GM21723 (cell line): ENCODE results near the gene ERGIC3.

Source experiments
- ATAC-seq: cut with Tn5 transposase; IDR thresholded peaks from one replicate; pipeline ENCODE4 v1.9.1; 2021; ENCODE audit warnings: mild to moderate bottlenecking, moderate library complexity; ENCODE audit not compliant: unreplicated experiment

ERGIC3 gene

DNA sequence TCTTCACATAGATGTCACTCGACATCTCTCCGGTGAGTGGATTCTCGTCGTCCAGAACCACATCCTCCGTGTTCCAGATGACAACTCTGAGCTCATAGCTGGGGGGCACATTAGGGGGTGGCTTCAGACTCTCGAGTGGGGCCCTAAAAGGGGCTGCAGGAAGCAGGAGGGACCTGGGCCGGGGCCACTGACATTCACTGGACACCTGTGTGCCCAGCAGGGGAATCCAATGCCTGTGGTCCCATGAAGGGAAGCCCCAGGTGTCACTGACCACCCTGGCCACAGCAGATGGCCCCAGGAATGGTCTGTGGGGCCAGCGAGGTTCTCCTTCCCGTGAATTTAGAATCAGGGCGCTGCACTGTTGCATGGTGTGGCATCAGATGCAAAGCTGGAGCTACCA is 18.7 kb downstream of the ERGIC3 start:
- no peak for ATAC-seq

DNA sequence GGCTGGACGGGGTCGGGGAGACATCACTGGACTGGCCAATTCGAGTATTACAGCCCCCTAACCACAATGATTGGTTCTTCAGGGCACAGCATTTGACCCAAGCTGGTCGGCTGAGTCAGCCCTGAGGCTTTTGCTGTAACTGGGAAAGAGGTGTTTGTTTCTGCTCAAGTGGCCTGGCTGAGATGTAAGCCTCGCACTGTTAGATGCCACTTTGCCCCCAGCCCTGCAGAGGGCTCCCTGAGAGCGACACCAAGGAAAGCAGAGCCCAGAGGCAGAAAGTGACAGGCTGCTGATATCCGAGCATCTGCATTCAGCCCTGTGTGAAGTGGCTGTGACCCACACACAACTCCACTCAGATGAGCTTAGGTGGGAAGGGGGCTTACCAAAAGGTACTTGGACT is 19.4 kb downstream of the ERGIC3 start:
- ATAC-seq, result no peak

DNA sequence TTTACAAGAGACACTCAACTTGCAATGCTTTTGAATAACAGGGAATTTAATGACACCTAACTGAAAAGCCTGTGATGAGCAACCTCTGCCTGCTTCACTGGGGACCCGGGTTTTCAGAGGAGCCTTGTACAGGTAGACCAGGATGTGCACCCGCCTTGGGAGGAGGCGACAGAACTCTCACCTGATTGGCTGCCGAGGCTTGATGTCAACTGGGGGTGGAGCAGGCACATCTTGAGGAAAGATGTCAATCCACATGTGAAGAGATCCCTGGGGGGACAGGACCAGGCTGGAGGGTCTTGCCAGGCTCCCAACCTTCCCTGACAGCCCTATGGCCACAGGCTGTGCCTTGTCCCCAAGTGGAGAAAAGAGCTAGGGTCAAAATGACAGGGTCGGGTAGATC is 19.8 kb downstream of the ERGIC3 start:
- ATAC-seq, result no peak

DNA sequence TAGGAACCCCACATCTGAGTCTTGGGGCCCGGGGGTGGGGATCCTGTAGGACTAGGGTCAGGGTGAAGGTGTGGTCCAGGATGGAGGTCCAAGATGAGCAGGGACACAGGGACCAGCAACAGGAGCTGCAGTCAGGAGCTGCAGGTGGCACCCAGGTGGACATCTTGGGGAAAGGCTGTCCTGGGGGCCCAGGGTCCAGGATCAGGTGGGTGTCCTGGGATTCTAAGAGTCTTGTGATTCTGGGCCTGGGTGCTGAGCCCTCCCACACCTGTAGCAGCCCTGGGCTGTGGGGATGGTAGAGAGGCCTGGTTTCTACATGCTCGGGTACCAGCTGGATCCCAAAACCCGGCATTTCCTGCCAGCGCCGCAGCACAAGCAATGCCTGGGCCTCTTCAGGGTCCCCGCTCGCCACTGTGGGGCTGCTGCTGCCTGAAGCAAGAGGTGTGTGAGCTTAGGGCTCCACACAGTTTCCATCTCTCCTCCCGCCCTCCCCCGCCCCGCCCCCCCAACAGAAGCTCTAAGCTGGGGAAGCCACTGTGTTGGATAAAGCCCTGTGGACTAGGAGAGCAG is 20.7 kb downstream of the ERGIC3 start:
- ATAC-seq, result no peak

DNA sequence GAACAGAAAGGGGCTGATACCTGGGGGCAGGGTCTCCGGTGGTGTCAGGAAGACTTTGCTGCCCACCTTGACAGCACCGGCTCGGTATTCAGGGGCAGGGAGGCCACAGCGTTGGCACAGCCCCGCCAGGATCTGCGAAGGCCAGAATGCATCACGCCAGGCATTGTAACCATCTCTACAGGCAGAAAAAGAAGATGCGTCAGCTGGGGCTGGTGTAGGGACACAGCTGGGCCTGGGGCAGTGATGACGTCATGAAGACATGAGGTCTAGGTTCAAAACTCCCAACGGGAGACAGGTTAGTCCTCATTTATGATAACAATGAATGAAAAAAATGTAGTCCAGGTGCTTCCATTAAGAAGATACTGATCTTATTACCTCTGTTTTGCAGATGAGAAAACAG is 22.0 kb downstream of the ERGIC3 start:
- ATAC-seq, result no peak

DNA sequence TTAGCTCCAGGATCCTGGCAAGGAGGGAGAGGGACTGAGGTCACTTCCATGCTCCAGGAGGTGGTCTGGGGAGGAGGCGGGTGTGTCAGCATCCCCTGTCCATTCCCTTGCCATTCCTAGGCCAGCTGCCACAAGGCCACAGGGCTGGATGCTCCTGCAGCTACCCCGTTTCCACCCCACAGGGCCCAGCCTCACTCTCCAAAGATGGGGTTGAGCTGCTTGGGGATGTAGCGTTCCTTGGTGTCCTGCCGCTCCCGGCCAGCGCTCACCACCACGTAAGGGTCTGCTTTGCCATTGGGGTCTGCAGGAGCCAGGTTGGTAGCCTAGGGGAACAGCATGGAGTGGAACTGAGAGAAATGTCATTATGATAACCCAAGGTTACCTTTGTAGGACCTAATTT is 23.0 kb downstream of the ERGIC3 start:
- ATAC-seq, result no peak

DNA sequence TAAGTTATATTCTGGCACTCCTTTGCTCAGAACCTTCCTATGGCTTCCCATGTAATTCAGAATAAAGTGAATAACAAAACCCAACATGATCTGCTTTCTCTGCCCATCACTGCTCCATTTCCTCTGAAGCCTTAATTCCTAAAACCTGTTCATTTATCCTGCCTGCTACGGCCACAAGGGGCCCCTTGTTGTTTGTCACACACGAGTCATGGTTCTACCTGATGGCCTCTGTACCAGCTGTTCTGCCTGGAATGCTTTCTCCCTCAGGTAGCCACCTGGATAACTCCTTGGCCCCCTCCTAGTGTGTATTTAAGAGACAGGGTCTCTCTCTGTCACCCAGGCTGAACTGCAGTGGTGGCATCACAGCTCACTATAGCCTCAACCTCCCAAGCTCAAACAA is 26.8 kb downstream of the ERGIC3 start:
- no peak for ATAC-seq

DNA sequence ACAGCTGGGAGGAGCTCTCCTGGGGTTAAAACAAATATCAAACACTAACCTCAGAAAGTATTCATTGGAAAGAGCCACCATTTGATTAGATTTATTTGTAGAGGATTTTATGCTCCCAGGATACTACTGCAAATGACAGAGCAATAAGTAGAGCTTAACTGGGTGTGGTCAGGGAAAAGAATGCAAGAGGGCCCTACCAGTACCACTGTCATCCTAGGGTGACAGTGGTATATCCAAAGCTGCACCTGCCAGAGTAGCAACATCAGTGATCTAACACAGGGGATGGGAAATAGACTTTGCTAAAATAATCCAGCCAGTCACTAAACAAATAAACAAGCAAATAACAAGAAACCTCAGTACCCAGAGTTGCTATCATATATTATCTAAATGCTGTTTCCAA is 29.7 kb downstream of the ERGIC3 start:
- ATAC-seq, result no peak

DNA sequence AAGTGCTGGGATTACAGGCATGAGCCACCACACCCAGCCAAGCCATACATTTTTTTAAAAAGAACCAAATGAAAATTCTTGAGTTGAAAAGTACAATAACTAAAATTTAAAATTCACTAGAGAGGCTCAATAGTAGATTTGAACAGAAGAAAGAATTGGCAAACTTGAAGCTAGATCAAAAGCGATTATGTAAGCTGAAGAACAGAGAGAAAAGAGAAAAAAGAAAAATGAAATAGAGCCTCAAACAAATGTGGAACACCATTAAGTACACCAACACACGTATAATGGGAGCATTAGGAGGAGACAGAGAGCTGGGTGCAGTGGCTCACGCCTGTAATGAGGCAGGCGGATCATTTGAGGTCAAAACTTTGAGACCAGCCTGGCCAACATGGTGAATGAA is 31.0 kb downstream of the ERGIC3 start:
- ATAC-seq, result no peak

DNA sequence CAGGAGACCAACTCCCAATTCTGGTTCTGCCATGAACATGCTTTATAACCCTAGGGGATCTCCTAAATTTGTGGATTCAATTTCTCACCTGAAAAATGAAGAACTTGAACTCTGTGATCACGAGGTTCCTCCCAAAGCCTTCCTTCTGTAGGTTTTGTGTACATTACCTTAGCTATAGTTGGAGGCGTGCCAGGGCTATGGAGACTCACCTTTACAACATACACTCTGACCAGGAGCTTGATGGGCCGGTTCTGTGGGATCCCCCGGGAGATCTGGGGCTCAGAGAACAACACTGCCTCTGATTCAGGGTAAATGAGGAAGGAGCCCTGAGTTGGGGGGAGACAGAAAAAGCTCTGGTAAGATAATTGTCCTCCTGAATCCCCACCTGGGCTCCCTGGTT is 34.1 kb downstream of the ERGIC3 start:
- no peak for ATAC-seq

DNA sequence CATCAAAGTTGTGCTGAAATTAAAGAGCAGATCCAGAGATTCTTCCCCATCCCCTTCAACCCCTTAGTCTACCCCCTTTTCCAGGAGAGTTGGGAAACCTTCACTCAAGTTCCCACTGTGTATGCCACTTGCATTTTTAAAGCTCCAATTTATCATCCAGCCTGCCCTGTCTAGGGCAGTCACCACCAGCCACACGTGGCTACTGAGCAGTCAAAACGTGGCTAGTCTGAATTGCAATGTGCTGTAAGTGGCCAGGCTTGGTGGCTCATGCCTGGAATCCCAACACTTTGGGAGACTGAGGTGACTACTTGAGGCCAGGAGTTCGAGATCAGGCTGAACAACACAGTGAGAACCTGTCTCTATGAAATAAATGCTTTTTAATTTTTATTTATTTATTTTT is 34.9 kb downstream of the ERGIC3 start:
- ATAC-seq, result no peak

DNA sequence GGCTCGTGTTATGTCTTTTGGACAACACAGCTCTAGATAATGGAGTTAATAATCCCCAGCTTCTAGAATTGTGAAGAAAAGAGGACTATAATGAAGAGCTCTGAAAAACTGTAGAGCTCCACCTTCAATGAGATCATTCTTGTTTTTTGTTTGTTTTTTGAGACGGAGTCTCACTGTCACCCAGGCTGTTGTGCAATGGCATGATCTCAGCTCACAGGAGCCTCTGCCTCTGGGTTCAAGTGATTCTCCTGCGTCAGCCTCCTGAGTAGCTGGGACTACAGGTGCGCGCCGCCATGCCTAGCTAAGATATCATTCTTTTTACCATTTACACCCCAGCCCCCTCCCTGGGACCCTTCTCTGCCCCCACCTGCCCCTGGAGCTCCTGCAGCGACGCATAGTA is 36.6 kb downstream of the ERGIC3 start:
- no peak for ATAC-seq

DNA sequence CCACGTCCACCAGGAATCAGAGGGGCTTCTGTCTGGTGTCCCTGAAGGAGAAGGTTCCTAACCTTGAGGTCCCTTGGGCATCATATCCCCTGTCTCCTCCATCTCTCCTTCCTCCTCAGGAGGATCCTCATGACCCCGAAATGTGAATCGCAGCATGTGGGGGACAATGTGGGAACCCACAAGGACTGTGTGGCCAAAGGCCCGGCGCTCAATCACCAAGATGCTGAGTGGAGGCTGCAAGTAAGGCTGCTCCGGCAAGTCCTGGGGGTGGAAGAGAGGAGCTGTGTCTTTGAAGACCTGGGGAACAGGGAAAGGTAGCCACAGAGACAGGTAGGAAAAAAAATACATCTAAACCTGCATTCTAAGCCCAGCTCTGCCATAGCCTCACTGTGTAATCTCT is 37.3 kb downstream of the ERGIC3 start:
- ATAC-seq, result no peak

DNA sequence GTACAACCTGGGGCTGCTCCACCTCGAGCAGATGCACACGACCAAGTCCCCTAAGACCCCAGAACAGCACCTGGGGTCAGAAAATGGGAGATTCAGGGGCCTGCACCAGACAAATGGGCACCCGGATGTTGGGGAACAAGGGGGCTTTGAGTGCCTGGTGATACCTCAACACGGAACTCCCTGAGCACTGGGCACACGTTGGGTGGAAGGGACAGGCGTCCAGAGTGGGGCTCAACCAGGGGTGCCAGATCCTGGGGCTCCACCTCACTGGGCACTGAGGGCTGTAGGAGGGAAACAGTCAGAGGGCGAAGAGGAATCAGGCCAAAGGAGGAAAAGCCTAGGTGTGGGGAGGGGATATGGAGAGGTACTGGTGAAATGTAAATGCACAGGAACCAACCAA is 40.3 kb downstream of the ERGIC3 start:
- ATAC-seq, result no peak

DNA sequence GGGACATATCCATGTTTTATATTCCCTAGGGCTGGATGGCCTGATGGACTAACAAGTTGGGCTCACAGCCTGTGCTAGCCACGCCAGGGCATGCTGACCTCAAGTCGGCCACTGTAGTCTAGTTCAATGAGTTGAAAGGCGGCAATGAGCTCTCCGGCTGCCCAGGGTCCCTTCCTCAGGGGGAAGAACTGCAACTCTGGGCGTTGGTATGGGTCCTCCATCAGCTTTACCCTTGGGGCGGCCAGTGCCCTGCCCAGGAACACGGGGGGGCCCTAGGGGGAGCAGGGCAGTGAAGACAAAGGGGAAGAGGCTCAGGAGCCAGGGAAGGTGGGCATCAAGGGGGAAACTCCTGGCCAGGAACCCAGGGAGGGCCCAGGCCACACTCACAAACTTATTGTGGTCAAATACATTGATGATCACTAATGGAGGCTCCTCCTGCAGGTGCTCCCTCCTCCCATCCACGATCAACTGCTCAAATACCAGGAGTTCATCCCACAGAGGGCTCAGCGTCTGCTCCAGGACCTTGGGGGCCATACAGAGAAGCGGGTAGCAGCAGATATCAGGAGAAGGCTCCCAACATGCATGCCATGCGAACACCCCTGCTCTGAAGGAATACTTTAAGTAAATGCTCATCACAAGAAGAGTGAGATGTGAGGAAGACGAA is 41.0 kb downstream of the ERGIC3 start:
- no peak for ATAC-seq

DNA sequence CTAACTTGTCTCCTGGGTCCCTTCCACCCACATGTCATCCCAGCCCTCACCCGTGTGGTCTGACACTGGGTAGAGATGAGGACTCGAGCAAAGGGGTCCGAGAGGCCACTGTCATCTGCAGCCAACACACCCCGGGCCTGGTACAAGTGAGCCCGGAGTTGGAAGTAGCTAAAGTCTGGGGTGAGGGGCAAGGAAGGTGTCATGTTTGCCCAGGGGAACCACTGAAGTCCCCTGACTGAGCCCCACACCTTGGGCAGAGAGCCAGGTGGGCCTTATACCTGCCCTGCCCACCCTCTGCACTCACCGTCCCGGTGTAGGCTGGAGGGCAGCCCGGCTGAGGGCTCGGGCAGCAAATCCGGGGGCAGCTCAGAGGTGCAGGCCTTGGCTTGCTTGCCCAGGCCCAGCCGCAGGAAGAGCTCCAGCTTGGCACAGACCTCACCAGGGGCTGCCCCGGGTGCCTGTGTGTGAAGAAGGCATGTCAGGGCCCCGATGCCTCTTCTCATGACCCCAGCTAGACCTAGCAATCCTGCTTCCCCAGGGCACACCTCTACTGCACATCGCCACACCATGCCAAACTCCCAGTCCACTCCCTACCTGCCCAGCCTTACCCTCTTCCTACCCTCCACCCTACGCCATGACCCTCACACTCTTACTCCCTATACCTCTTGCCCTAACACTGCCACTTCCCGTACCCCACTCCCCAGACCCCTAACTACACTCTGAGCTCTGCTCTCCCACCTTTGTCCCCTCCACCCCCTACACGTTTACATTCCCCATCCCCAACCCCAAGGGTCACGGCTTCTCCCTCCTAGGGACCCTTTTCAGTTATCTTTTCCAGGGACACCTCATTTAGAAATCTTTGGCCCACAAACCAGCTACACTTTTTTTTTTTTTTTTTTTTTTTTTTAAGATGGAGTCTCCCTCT is 42.0 kb downstream of the ERGIC3 start:
- no peak for ATAC-seq

DNA sequence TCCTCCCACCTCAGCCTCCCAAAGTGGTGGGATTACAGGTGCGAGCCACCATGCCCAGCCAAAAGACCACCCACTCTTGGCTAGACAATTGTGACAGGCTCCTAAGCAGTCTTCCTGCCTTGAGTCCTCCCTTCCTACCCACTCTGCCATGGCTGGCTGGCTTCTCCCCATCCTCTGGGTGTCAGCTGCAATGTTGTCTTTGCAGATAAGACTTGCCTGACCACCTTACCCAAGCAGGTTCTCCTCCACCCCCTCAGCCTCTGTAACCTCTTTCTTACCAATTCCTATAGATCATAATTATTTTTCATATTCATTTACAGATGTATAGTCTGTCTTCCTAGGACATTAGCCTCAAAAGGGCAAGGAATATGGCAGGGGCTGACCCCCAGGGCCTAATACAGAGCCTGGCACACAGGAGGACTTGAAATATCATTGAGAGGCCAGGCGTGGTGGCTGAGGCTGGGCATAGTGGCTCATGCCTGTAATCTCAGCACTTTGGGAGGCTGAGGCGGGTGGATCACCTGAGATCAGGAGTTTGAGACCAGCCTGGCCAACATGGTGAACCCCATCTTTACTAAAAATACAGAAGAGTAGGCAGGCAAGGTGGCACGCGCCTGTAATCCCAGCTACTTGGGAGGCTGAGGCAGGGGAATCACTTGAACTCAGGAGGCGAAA is 45.0 kb downstream of the ERGIC3 start:
- ATAC-seq, result no peak

DNA sequence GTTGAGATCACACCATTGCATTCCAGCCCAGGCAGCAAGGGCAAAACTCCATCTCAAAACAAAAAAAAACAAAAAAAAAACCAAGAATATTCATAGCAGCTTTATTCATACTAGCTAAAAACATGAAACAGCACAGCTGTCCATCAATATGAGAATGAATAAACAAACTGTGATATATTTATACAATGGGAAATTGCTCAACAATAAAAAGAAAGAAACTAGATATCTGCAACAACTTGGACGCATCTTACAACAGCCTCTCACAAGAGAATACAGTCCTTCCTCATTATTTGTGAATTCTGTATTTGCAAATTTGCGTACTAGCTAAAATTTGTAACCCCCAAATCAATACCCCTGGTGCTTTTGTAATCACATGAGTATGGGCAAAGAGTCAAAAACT is 45.6 kb downstream of the ERGIC3 start:
- ATAC-seq, result no peak

DNA sequence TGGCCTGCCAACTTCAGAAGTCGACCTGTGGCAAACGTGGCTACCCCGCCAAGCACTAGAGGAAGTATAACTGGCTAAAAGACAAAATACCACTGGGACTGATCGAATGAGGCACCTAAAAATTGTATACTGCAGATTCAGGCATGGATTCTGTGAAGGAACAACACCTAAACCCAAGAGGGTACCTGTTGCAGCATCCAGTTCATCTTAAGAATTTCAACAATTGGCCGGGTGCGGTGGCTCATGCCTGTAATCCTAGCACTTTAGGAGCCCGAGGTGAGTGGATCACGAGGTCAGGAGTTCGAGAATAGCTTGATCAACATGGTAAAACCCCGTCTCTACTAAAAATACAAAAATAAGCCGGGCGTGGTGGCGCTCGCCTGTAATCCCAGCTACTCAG is 46.5 kb downstream of the ERGIC3 start:
- ATAC-seq, result no peak

DNA sequence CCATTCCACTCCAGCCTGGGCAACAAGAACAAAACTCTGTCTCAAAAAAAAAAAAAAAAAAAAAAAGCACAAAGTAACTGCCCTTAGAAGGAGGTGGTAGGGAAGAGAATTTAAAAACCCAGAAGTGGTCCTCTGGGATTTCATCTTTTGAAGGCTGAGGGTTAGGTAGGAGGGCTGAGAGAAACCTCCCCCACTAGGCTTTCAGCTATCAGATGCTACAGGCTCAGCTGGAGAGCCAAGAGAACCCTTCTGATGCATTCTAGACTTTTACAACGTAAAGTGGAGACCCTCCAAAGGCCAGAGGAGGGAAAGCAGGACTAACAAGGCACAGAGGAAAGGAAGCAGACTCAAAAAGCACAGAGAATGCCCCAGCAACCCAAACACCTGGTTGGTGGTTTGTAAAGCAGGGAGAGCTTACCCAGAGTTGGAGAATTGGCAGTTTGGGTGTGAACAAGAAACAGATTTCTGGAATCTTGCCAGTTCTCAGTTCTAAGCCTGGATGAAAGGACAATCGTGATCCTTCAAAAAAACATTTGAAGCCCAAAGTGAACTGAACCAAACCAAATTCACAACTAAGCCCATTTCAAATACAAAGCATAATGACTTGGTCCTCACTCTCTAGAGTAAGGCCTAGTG is 50.6 kb downstream of the ERGIC3 start:
- ATAC-seq, result no peak

DNA sequence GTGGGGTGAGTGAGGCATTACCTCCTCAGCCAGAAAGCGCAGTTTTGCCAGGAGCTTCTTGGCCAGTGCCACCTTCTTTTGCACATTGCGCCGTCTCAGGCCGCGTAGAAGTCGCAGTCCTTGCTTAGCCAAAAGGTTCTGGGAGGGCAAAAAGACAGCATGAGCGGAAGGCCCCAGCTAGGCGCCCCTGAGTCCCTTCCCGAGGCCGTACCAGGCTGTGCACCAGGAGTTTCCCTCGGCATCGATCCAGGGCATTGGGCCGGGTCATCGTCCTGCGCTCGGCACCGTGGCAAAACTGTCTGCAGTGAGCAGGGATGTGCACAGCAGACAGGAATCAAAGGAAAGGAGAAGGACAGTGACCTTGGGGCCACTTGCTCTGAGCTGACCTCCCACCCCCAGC is 53.6 kb downstream of the ERGIC3 start:
- no peak for ATAC-seq
